OCI-LY3 (cell line): Measurements from ENCODE around the gene IRX4.

Source experiments
- EZH2phosphoT487 ChIP-seq: fragments of 200-600 bp; shearing (Covaris generic); IDR thresholded peaks from 2 replicates; pipeline ENCODE4 v1.6.1; 2018; ENCODE audit warnings: antibody characterized with exemption, mixed run types, low read depth
- TF ChIP-seq, protein P1 (sequence below): fragments of 200-600, 300-600 bp; sonication (generic); IDR thresholded peaks from 2 replicates; pipeline ENCODE4 v1.5.1; 2014; ENCODE audit warnings: antibody characterized with exemption, low read length, low read depth

DNA sequence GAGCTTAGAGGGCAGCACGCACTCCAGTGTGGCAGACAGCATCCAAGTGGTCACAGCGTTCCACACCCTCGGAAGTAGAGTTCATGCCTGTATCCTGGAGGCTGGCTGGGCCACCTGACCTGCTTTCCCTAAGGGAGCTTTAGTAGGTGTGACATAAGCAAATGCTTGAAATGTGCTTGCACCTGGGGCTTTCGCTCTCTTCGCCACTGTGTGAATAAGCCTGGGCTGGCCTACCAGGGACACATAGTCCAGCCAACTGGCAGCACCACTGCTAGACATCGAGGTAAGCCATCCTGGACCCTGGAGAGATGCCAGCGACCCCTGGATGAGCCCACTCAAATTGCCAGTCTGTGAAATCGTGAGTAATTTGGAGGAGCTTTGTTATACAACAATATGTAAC lies 24.9 kb upstream of the IRX4 start:
- TF ChIP-seq, protein P1, sequence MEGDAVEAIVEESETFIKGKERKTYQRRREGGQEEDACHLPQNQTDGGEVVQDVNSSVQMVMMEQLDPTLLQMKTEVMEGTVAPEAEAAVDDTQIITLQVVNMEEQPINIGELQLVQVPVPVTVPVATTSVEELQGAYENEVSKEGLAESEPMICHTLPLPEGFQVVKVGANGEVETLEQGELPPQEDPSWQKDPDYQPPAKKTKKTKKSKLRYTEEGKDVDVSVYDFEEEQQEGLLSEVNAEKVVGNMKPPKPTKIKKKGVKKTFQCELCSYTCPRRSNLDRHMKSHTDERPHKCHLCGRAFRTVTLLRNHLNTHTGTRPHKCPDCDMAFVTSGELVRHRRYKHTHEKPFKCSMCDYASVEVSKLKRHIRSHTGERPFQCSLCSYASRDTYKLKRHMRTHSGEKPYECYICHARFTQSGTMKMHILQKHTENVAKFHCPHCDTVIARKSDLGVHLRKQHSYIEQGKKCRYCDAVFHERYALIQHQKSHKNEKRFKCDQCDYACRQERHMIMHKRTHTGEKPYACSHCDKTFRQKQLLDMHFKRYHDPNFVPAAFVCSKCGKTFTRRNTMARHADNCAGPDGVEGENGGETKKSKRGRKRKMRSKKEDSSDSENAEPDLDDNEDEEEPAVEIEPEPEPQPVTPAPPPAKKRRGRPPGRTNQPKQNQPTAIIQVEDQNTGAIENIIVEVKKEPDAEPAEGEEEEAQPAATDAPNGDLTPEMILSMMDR, result no peak
- TF ChIP-seq EZH2phosphoT487, result no peak
